Colonic mucosa (tissue), 4 donors: Measurements from ENCODE around the gene CANX. TPM values are rescaled to one million over a fixed set of nuclear protein-coding genes. Genes with fewer than 3 reads are reported as not detected.
"Not testable (repeated sequence)": the region's sequence is repeated elsewhere in the genome, so short reads cannot be mapped to it uniquely, and the experiment has no call there.

Source experiments
- DNase-seq: peaks from one replicate; pipeline ENCODE4 v3.0.0-alpha.2; 2020
- H3K27ac ChIP-seq: fragments of 200-600 bp; one replicate; pipeline ENCODE4 v1.8.0; 2021
- H3K27me3 ChIP-seq: fragments of 200-600 bp; one replicate; pipeline ENCODE4 v1.8.0; 2021
- H3K36me3 ChIP-seq: fragments of 200-600 bp; one replicate; pipeline ENCODE4 v1.8.0; 2021
- H3K4me1 ChIP-seq: fragments of 200-600 bp; one replicate; pipeline ENCODE4 v1.8.0; 2021; ENCODE audit warnings: mild to moderate bottlenecking
- H3K4me3 ChIP-seq: fragments of 200-600 bp; one replicate; pipeline ENCODE4 v1.8.0; 2021
- H3K9ac ChIP-seq, 2 donors: one replicate each; pipeline ENCODE4 v1.7.0; 2013; ENCODE audit warnings: control low read depth in 2 of 2, low read depth in 2 of 2, low read length in 2 of 2
- H3K9me3 ChIP-seq: fragments of 200-600 bp; one replicate; pipeline ENCODE4 v1.8.0; 2021
- CTCF ChIP-seq: fragments of 200-600 bp; IDR thresholded peaks from one replicate; pipeline ENCODE4 v1.8.0; 2022; ENCODE audit warnings: antibody characterized with exemption, mild to moderate bottlenecking
- intact Hi-C: fragments of 100-400 bp; cut with DNase I; formaldehyde crosslinking; loops from one replicate; pipeline ENCODE4 v1.14.1; 2022
- total RNA-seq, 2 donors: library from RNA; stranded (reverse); fragmentation: NEBNext Ultra II Directional in 1 of 2; extraction: Animal tissue kit (Norgen Biotek cat#: 25700) in 1 of 2; gene quantifications; one replicate each; pipeline ENCODE4 v1.2.1, GENCODE V29; 2021
- donor health status: healthy.
- donor health status: DM: no; HTN: no; CAD: no.
- donor health status: DM: no; HTN: no; CAD: no.

CANX gene
- 100 to 1,000 TPM; 571 to 818 TPM for total RNA-seq

- Histone ChIP-seq H3K4me3 (peak within 1 kb of the TSS; percentile 72), H3K36me3 (no peaks in the 10 kb centered on the region), H3K27me3 (no peaks in the 10 kb centered on the region), H3K9me3 (no peaks in the 10 kb centered on the region), H3K4me1 (peaks cover 15% of the 10 kb centered on the region), H3K27ac (peak within 1 kb of the TSS; percentile 95), H3K9ac (peak within 1 kb of the TSS; percentile 97 to 98)
- intact Hi-C loops: loop anchor here (5.0 kb wide), 1 partner anchor 33 kb away; the partner anchor contains the start of gene MAML1
- no peak for DNase-seq
- no peak for TF ChIP-seq CTCF
These were observed at the start of gene CANX for GRCh38 chr5:179698935-179699615. TSS of gene CANX (plus strand) at chr5:179698967. CDS start at chr5:179705682, 6,715 bp downstream.

GRCh38 chr5:179649166-179649703 is 49.5 kb upstream of the CANX start:
- H3K36me3 ChIP-seq, DNase-seq, H3K27me3 ChIP-seq, H3K9me3 ChIP-seq, H3K4me1 ChIP-seq, H3K9ac ChIP-seq, intact Hi-C loops, H3K4me3 ChIP-seq, H3K27ac ChIP-seq: not testable (repeated sequence)

GRCh38 chr5:179650245-179650644 is 48.5 kb upstream of the CANX start:
- H3K4me3 ChIP-seq, H3K27ac ChIP-seq, DNase-seq, intact Hi-C loops, H3K9ac ChIP-seq, H3K27me3 ChIP-seq, H3K4me1 ChIP-seq, H3K9me3 ChIP-seq, H3K36me3 ChIP-seq: not testable (repeated sequence)

GRCh38 chr5:179653135-179653534 is 45.6 kb upstream of the CANX start:
- H3K9ac ChIP-seq, H3K27me3 ChIP-seq, intact Hi-C loops, H3K36me3 ChIP-seq, H3K27ac ChIP-seq, H3K4me3 ChIP-seq, H3K9me3 ChIP-seq, H3K4me1 ChIP-seq, DNase-seq: not testable (repeated sequence)

- H3K27me3 ChIP-seq, H3K4me3 ChIP-seq, H3K9ac ChIP-seq, DNase-seq, H3K4me1 ChIP-seq, H3K9me3 ChIP-seq, intact Hi-C loops, H3K27ac ChIP-seq, H3K36me3 ChIP-seq: not testable (repeated sequence)
These were observed 41.2 kb upstream of the CANX start for GRCh38 chr5:179657302-179658178.

GRCh38 chr5:179658179-179658856 is 40.4 kb upstream of the CANX start:
- peak overlapping the region; percentile 45 for H3K4me3 ChIP-seq
- peak; percentile 23 for DNase-seq
- intact Hi-C loops, H3K27me3 ChIP-seq, H3K36me3 ChIP-seq, H3K27ac ChIP-seq, H3K9me3 ChIP-seq, H3K4me1 ChIP-seq: not testable (repeated sequence)
- peak overlapping the region; percentile 56 to 76 for H3K9ac ChIP-seq

GRCh38 chr5:179661647-179662046 is 37.1 kb upstream of the CANX start:
- intact Hi-C loops, H3K4me3 ChIP-seq, DNase-seq: not testable (repeated sequence)

GRCh38 chr5:179668391-179668790 is 30.4 kb upstream of the CANX start:
- intact Hi-C loops: no loop called here
- TF ChIP-seq CTCF: peak; percentile 36
- DNase-seq: peak; percentile 29

More at GRCh38 chr5:179661647-179662046, 37.1 kb upstream of the CANX start:
- not testable (repeated sequence) for H3K9ac ChIP-seq, H3K9me3 ChIP-seq, H3K36me3 ChIP-seq, H3K4me1 ChIP-seq, H3K27me3 ChIP-seq, H3K27ac ChIP-seq

More at GRCh38 chr5:179668391-179668790, 30.4 kb upstream of the CANX start:
- no peak overlapping the region for H3K4me3 ChIP-seq
- no peaks in the 10 kb centered on the region for H3K9me3 ChIP-seq
- no peaks in the 10 kb centered on the region for H3K27me3 ChIP-seq
- H3K4me1 ChIP-seq: no peaks in the 10 kb centered on the region
- H3K9ac ChIP-seq: no peak overlapping the region
- H3K36me3 ChIP-seq: no peaks in the 10 kb centered on the region
- H3K27ac ChIP-seq: no peak overlapping the region
